Esophagus squamous epithelium (tissue), 4 donors: ENCODE data around the gene EPG5.

Experiments
- POLR2A ChIP-seq, 4 donors: fragments of 450-650 bp; IDR thresholded peaks; one replicate each; pipeline ENCODE4 v1.6.1; 2017; ENCODE audit warnings: antibody characterized with exemption in 4 of 4, mild to moderate bottlenecking in 4 of 4, moderate library complexity in 3 of 4
- TF ChIP-seq, protein P1 (sequence below), 6 experiments: fragments of 450-650 bp in 4 of 6; fragments of 200-600 bp in 2 of 6; sonication (generic) in 2 of 6; IDR thresholded peaks; one replicate each; pipeline ENCODE4 v1.5.1; 2016 to 2019; ENCODE audit warnings: antibody characterized with exemption in 6 of 6, mild to moderate bottlenecking in 4 of 6, moderate library complexity in 4 of 6

DNA sequence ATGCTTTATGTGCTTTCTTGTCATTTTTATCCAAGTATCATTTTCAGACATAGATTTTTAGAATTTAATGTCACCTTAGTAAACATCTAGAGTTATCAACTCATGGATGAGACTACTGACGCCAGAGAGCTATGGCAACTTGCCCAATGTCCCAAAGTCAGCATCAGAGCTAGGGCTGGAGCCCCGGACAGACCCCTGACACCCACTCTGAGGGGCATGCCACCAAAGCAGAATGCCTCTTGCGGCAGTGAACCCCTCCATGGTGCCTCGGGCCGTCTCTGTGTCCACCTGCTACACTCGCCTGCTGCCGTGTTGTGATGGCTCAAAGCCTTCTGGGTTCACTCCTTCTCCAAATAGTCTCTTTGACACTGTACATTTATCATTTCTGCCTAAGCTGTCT lies 136.2 kb downstream of the EPG5 start:
- TF ChIP-seq, protein P1, sequence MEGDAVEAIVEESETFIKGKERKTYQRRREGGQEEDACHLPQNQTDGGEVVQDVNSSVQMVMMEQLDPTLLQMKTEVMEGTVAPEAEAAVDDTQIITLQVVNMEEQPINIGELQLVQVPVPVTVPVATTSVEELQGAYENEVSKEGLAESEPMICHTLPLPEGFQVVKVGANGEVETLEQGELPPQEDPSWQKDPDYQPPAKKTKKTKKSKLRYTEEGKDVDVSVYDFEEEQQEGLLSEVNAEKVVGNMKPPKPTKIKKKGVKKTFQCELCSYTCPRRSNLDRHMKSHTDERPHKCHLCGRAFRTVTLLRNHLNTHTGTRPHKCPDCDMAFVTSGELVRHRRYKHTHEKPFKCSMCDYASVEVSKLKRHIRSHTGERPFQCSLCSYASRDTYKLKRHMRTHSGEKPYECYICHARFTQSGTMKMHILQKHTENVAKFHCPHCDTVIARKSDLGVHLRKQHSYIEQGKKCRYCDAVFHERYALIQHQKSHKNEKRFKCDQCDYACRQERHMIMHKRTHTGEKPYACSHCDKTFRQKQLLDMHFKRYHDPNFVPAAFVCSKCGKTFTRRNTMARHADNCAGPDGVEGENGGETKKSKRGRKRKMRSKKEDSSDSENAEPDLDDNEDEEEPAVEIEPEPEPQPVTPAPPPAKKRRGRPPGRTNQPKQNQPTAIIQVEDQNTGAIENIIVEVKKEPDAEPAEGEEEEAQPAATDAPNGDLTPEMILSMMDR (IDR thresholded peaks at IDR 0.05) = no peak
- TF ChIP-seq POLR2A (IDR thresholded peaks at IDR 0.05) = no peak
